ENCODE data around the gene KLF16.
A peak's percentile ranks its signal among the peaks of the same experiment; 100 is the strongest.

The KLF16 gene

DNA sequence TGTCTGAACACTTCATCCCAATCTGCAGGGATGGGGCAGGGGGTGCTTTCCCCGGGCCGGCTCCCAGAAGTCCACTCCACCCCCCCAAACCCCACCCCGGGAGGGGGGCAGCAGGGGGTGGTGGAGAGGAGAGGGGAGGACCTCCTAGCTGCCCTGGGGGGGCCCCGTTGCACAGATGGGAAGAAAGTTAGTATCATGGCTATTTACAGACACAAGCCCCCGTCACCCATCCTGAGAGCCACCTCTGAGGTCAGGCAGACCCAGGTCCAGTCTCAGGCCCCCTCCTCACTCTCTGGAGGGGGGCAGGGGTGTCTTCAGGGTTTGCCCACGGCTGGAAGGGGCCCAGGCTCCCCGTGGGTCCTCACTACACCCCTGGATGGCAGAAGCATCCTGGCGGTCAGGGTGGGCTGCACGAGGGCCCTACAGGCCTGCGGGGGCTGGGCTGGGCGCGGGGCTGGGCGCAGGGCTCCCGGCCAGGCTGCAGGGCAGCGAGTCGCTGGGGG, 9.3 kb downstream of the KLF16 start:
- DNase-seq = no peak

- peak; percentile 65 for DNase-seq
These were observed 9.9 kb downstream of the KLF16 start for GRCh38 chr19:1853295-1854038.

DNA sequence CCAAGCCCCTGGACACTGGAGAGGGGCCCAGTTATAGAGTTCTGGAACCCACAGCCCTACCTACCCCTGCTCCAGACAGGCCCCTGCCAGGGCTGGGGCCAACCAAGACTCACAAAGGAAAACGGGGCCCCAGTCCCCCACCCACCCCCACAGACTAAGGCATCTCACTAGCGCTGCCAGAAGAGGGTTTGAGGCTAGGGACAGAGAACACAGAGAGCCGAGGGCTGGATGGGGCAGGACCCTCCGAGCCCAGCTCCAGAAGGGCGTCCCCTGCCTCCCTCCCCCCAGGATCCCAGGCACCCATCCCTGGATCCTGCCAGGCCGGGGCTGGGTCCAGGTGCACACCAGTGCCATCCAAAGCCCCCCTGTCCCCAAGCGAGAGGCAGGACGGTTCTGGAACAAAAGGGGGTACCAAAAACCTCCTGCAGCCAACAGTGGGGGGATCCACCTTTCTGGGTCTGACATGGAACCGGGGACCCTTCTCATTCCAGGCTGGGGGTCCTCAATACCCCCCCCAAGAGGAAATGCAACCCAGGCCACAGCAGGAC, 10.7 kb downstream of the KLF16 start:
- no peak for DNase-seq

- DNase-seq = no peak
These were observed 11.5 kb downstream of the KLF16 start for GRCh38 chr19:1851654-1852580.

DNA sequence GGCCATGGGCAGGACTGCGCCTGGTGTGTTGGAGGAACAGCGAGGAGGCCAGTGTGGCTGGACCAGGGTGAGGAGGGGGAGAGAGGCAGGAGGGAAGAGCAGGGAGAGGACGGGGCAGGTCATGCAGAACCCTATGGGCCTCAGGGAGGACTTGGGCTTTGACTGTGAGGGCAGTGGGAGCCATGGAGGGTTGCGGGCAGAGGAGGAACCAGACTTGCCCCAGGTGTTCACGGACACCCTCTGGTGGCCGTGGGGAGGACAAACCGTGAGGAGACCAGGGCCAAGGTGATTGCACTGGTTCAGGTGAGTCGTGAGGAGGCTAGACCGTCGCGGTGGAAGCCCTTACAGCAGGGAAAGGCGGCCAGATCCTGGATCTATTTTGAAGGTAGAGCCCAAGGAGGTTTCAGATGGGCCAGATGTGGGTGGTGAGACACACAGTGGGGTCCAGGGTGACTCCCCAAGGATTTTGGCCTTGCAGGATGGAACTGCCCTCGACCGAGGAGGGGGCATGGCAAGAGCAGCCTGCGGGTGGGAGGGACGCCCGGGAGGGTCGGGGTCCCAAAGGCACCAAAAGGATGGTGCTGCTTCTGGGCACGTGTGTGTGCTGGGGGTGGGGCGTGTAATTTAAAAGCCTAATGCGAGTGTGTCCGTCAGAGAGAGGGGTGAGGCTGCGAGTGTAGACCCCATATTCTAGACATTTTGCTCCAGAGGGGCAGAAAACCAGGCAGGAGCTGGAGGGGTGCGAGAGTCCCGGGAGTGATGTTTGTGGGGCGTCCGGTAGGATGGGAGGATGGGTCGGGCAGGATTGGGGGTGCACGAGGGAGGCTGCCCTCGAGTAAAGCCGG, 12.3 kb downstream of the KLF16 start:
- no peak for DNase-seq

- DNase-seq = no peak
These were observed 13.4 kb downstream of the KLF16 start for GRCh38 chr19:1849886-1850398.

GRCh38 chr19:1849132-1849474, 14.3 kb downstream of the KLF16 start:
- DNase-seq = no peak

DNA sequence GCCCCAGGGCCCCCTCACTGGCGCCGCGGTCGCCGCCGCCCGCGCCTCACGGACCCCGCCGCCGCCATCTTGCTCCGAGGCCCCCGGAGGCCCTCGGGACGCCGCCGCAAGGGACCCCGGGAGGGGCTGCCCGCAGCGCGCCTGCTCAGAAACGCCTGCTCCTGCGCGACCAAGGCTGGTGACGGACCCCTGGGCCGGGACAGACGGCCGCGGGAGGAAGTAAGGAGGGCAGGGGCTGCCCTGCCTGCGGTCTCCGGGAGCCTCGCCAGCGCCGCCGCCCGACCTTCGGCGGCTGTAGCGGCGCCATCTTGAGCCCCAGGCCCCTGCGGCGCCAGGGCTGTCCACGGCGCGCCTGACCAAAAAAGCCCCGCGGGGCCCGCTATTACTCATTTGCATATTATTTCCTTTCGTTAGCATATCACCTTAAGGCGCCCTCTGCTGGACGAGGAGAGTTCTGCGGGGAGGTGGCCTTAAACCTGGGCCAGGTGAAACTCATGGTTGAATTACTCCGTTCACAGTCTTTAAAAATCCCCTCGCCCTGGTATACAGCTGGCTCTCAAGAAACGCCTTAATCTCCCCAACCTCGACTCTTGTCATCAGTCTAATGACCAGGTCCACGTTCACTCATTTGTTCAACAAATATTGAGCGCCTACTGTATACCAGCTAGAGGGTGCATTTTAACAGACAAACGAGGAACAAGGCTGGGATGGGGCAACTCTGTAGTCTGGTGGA, 14.8 kb downstream of the KLF16 start, which contains the start of gene REXO1:
TSS of gene REXO1 (minus strand) at position 85 of the 733 bp plus-strand sequence. CDS start 125 bp downstream, outside the sequence.
- peak; percentile 76 for DNase-seq

DNA sequence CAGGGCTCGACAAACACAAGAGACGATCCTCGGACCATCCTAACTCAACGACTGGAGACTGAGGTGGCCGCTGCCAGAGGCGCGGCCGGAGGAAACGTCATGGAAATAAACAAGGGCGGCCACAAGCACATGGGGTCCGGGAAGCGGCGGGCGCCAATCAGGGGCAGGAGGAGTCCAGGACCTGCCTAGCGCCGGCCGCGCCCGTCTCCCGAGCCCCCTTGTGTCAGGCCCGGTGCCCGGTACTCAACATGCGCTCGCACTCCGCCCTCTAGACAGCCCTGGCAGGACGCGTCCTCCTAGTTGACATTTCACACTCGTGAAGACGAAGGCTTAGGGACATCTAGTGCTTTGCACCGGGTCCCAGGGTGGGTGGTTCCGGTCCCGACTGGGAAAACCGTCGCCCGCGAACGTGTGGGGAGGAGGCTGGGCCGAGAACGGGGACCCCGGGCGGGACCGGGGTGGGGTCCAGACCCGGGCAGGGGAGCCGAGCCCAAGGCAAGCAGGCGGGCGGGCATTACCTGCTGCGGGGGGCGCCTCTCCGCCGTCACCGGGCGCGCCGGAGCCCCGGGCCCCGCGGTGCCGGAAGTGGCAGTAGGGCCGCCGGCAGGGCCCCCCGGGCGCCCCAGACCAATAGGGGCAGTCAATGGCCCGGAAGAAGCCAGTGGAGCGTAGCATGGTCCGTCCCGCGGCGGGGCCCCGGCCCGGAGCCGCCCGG, 15.5 kb downstream of the KLF16 start:
- DNase-seq = no peak

- no peak for DNase-seq
These were observed 16.1 kb downstream of the KLF16 start for GRCh38 chr19:1847348-1847683.

GRCh38 chr19:1846517-1847204, 16.7 kb downstream of the KLF16 start:
- DNase-seq = no peak

DNA sequence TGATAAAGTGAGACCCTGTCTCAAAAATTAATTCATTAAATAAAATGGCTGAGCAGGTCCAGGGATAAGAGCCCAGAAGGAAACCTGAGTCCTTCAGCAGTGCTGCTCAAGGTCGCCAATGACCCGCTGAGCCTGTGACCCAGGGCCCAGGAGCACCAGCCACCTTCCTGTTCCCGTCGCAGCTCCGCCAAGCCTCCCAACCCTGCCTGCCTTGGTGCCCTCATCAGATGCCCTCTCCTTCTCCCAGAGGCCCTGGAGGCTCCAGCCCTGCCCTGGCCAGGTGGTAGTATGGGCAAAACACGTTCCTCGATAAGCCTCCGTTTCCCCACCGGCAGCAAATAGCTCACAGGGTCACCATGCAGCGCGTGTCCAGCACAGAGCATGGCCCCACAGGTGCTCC, 17.7 kb downstream of the KLF16 start:
- no peak for DNase-seq

DNA sequence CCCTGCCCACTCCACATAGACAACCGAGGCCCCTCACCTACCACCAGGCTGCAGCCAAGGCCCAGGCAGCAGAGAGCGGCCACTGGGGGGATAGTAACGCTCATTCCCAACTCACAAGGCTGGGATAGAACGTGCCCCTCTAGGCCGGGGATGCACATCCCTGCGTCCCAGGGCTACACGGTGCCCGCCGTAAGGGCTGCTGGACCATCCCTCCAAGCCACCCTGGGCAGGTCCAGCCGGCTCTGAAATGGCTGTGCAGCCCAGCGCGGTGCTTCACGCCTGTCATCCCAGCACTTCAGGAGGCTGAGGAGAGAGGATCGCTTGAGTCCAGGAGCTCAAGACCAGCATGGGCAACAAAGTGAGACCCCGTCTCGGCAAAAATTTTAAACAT, 18.3 kb downstream of the KLF16 start:
- no peak for DNase-seq

- DNase-seq = no peak
These were observed 18.8 kb downstream of the KLF16 start for GRCh38 chr19:1844513-1845124.

GRCh38 chr19:1843646-1844394, 19.6 kb downstream of the KLF16 start:
- DNase-seq = no peak

DNA sequence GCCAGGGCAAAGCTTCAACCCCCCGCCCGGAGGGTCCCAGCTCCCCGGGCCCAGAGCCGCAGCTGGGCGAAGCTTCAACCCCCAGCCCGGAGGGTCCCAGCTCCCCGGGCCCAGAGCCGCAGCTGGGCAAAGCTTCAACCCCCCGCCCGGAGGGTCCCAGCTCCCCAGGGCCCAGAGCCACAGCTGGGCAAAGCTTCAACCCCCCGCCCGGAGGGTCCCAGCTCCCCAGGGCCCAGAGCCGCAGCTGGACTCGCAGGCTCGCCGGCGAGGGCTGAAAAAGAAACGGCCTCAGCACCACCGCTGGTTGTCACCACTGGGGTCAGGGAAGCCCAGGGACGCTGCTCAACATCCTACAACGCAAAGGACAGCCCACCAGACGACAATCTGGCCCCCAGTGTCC, 20.3 kb downstream of the KLF16 start:
- DNase-seq = no peak

DNA sequence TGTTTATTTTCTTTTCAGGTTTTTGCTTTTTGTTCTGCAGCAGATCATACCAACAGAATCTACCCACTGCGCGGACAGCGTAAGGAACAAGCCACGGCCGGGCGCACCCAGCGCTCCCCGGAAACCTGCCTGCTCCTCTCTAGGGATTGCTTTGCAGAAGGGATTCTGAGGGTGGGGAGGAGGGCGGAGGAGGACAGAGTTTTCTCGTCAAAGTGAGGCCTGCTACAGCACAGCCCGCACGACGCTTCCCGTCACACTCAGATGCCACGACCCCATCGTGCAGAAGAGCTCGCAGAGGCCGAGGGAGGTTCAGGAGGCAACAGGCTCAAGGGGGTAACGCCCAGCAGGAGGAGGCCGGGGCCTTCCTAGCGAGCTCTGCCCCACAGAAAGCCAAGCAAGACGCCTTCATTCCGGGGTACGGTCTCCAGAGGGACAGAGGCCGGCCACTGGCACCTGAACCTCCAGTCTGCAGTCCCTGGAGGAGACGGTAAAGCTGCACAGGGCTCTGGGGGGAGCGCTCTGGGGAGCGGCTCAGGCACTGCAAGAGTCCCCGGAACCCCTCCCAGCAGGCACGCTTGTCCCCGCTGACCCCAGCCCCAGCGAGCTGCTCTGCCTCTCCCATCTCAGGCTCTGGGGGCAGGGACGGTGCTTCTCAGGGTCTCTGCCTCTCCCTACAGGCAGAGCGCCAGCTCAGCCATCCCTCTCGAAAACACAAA, 22.0 kb downstream of the KLF16 start:
- no peak for DNase-seq

GRCh38 chr19:1840541-1841115, 22.8 kb downstream of the KLF16 start:
- no peak for DNase-seq
